ENCODE data around the gene ATN1.
"Not testable (repeated sequence)": the region's sequence is repeated elsewhere in the genome, so short reads cannot be mapped to it uniquely, and the experiment has no call there.

DNA sequence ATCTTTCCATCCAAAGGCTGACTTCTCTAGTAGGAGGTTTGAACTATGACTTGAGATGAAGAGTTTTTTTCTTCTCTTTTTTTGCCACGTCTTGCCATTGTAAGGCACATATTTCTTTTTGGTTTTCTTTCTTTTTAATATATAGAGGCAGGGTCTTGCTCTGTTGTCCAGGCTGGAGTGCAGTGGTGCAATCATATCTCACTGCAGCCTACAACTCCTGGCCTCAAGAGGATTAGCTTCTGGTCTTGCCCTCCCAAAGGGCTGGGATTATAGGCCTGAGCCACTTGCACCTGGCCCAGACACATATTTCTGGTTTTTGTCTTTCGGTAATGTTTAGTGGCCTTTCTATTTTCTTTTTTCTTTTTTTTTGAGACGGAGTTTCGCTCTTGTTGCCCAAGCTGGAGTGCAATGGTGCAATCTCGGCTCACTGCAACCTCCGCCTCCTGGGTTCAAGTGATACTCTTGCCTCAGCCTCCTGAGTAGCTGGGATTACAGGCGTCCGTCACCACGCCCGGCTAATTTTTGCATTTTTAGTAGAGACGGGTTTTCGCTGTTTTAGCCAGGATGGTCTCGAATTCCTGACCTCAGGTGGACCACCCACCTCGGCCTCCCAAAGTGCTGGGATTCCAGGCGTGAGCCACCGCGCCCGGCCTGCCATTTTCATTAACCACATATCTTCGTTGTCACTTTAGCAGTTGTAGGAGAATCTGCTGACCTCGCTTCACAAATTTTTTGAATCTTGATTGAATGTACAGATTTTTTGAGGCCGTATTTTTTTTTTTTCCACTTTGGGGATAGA is 37.8 kb upstream of the ATN1 start:
- TF ChIP-seq CTCF, POLR2A (IDR thresholded peaks at IDR 0.05): not testable (repeated sequence)

All from heart left ventricle (tissue), 13 donors.